Measurements from ENCODE around the gene SUPT20HL1.
"Not testable (repeated sequence)": the region's sequence is repeated elsewhere in the genome, so short reads cannot be mapped to it uniquely, and the experiment has no call there.

The SUPT20HL1 gene

GRCh38 chrX:24364326-24364725 is 3.9 kb downstream of the SUPT20HL1 start:
- no peak for DNase-seq

- DNase-seq: no peak
Measured at GRCh38 chrX:24364851-24365538, 4.6 kb downstream of the SUPT20HL1 start.

GRCh38 chrX:24366762-24367400 is 6.4 kb downstream of the SUPT20HL1 start:
- DNase-seq: not testable (repeated sequence)

DNA sequence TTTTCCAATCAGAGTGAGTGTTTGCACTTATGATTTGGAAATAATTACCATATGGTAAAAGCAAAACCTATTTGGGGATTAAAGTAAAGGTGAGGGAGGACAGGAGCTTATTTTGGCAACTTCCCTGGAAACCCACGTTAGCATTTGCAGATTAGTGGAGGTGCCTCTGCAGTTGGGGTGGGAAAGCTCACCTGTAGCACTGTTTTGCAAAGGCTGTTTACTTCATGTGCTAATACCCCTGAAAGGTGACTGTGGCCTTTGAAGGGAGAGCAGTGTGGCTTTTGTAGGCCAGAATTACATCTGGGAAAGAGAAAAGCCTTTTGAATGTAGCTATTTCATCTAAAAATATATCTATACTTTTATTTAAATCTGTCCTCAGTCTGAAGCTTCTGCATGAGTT is 9.4 kb downstream of the SUPT20HL1 start:
- no peak for DNase-seq

GRCh38 chrX:24371391-24371972 is 11.0 kb downstream of the SUPT20HL1 start:
- DNase-seq: peak; percentile 54 to 66

- DNase-seq: no peak
Measured at GRCh38 chrX:24372021-24372763, 11.8 kb downstream of the SUPT20HL1 start.

- DNase-seq: no peak
Measured at GRCh38 chrX:24375600-24376131, 15.2 kb downstream of the SUPT20HL1 start.

GRCh38 chrX:24376403-24376802 is 16.0 kb downstream of the SUPT20HL1 start:
- DNase-seq: no peak

- DNase-seq: no peak
Measured at GRCh38 chrX:24377195-24377594, 16.8 kb downstream of the SUPT20HL1 start.

GRCh38 chrX:24377911-24378468 is 17.6 kb downstream of the SUPT20HL1 start:
- DNase-seq: no peak

GRCh38 chrX:24378706-24379105 is 18.3 kb downstream of the SUPT20HL1 start:
- no peak for DNase-seq

GRCh38 chrX:24380262-24381187 is 20.1 kb downstream of the SUPT20HL1 start:
- no peak for DNase-seq

DNA sequence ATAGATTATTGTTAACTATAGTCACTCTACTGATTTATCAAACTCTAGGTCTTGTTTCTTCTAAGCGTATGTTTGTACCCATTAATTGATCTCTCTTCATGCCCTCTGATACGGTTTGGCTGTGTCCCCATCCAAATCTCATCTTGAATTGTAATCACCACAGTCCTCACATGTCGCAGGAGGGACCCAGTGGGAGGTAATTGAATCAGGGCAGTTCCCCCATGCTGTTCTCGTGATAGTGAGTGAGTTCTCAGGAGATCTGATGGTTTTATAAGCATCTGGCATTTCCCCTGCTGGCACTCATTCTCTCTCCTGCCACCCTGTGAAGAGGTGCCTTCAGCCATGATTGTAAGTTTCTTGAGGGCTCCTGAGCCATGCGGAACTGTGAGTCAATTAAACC is 21.9 kb downstream of the SUPT20HL1 start:
- not testable (repeated sequence) for DNase-seq

GRCh38 chrX:24387724-24388123 is 27.3 kb downstream of the SUPT20HL1 start:
- no peak for DNase-seq

DNA sequence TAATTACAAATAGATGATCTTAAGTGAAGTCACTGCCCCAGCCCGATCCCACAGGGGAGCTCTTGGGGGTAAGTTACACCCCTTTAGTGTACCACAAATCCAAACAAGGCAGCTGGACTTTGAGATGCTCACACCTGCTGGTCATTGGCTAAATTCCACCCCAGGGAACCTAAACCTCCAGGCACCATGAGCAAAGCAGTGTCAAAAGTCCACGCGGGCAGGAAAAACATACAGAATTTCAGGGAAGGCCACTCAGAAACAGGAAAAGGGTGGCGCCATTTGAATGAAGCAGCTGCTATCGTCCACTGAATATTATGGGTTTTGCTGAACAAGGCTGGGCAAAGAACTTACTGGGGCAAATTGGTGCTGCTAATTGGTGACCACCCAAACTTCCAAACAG is 30.9 kb downstream of the SUPT20HL1 start:
- no peak for DNase-seq

DNA sequence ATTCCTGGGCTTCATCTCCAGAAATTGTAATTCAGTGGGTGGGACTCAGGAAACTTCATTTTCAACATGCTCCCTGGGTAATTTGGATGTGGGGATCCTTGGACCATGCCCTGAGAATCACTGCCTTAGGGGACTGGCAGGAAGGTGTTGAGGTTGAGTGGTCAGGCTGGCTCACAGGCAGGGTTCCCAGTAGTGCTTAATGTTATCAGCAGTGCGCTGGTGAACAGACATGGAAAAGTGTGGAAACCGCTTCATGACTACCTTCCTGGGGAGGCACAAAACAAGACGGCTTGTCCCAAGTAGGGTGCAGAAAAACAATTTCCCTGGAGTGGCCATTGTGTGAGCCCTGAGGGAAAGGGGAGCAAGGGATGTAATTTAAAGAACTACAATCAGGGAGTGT is 31.4 kb downstream of the SUPT20HL1 start:
- no peak for DNase-seq

- DNase-seq: no peak
Measured at GRCh38 chrX:24392709-24393108, 32.3 kb downstream of the SUPT20HL1 start.

- peak; percentile 26 to 57 for DNase-seq
Measured at GRCh38 chrX:24395775-24396174, 35.3 kb downstream of the SUPT20HL1 start.

DNA sequence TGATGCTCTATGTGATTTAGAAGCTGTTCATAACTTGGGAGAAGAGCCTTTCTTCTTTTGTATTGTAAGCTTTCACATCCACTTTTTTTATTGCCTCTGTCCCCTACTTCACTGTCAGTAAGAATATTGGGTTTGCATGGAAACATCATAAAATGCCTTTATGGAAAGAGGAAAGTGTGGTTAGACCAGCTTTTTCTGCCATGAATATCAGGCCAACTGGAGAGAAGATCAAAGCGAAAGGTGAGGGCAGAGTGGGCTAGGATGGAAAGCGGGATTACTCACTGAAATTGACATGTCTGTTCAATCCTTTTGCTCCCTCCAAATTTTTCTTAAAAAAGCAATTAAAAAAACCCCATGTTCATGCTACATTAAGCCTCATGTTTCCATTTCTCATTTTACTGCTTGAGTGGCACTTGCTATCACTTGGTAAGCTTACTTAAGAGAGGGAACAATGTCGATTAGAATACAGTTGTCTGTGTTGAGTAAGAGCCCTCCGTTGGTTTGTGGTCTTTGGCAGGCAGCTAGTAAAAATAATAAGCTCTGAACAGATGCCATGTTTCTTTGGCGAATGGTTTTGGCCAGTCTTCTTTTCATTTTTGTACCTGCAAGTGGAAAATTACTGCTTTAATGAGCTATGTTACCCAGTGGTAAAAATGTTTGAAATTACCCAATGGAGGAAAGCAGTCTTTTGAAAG is 35.9 kb downstream of the SUPT20HL1 start:
- no peak for DNase-seq

- DNase-seq: no peak
Measured at GRCh38 chrX:24396931-24397279, 36.5 kb downstream of the SUPT20HL1 start.

DNA sequence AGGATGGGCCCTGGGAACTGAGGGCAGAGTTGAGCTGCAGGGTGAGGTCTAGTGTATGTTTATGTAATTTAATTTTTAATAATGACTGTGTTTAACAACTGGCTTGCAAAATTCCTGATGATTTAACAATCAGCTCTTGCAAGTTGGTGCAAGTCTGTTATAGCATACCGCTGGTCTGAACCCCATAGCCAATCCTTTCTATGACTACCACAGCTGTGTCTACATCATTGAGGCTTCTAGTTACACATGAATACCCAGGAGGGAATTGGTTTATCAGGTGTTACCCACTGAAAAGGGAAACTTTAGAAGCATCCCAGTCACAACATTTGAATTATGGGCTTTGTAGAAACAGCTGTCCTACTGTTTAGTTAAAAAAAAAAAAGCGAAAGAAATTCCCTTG is 38.3 kb downstream of the SUPT20HL1 start:
- no peak for DNase-seq

Measured in activated CD4-positive, alpha-beta T cell treated with anti-CD3 and anti-CD28 coated beads for 4 hours (primary cell).